Transverse colon (tissue), 4 donors: Measurements from ENCODE around the gene POLE.

ENCODE experiments used
- EP300 ChIP-seq: sonication (generic); formaldehyde crosslinking; IDR thresholded peaks from one replicate; pipeline ENCODE4 v1.6.1; 2017; ENCODE audit warnings: antibody characterized with exemption, low read depth
- POLR2A ChIP-seq: fragments of 450-650 bp; IDR thresholded peaks from one replicate; pipeline ENCODE4 v1.6.1; 2016; ENCODE audit warnings: antibody characterized with exemption, mild to moderate bottlenecking, moderate library complexity
- POLR2AphosphoS5 ChIP-seq, 3 donors: sonication (generic); formaldehyde crosslinking; IDR thresholded peaks; one replicate each; pipeline ENCODE4 v1.6.1; 2016; ENCODE audit warnings: antibody characterized with exemption in 3 of 3
- TF ChIP-seq, protein P1 (sequence below), 5 experiments: fragments of 200-600 bp in 3 of 5; fragments of 450-650 bp in 2 of 5; sonication (generic) in 3 of 5; IDR thresholded peaks; 1 replicate in 2 of 5; 2 replicates in 3 of 5; pipeline ENCODE4 v1.5.1; 2016 to 2017; ENCODE audit warnings: antibody characterized with exemption in 5 of 5, inconsistent platforms in 3 of 5, mild to moderate bottlenecking in 2 of 5, moderate library complexity in 1 of 5

- TF ChIP-seq, protein P1, sequence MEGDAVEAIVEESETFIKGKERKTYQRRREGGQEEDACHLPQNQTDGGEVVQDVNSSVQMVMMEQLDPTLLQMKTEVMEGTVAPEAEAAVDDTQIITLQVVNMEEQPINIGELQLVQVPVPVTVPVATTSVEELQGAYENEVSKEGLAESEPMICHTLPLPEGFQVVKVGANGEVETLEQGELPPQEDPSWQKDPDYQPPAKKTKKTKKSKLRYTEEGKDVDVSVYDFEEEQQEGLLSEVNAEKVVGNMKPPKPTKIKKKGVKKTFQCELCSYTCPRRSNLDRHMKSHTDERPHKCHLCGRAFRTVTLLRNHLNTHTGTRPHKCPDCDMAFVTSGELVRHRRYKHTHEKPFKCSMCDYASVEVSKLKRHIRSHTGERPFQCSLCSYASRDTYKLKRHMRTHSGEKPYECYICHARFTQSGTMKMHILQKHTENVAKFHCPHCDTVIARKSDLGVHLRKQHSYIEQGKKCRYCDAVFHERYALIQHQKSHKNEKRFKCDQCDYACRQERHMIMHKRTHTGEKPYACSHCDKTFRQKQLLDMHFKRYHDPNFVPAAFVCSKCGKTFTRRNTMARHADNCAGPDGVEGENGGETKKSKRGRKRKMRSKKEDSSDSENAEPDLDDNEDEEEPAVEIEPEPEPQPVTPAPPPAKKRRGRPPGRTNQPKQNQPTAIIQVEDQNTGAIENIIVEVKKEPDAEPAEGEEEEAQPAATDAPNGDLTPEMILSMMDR (IDR thresholded peaks at IDR 0.05) = no peak
- TF ChIP-seq EP300 (no peak), POLR2A (no peak), POLR2AphosphoS5 (IDR thresholded peaks at IDR 0.05) (no peak)
Observed at GRCh38 chr12:132588319-132588718, 98.8 kb downstream of the POLE start.
